GM12878 (cell line): ENCODE measurements around the gene IQGAP2. TPM values are rescaled to one million over a fixed set of nuclear protein-coding genes. Genes with fewer than 3 reads are reported as not detected.

Experiments
- ATAC-seq: fragments of 200-7000 bp; cut with Tn5 transposase; 3 replicates; pipeline ENCODE4 v1.9.1; 2020; ENCODE audit warnings: mild to moderate bottlenecking, moderate library complexity
- BruUV-seq: library from RNA; stranded (reverse); fragments of 400-500 nt; replicated peaks from 2 replicates; lab custom pipeline; 2021; lab: Mats Ljungman, UMichigan
- CTCF ChIA-PET: fragments of 300-600 bp; sonication (Branson Sonifier 250); formaldehyde crosslinking; extraction: SDS; loops from one replicate; lab custom pipeline; 2021; ENCODE audit warnings: inconsistent platforms; lab: Yijun Ruan, JAX
- POLR2A ChIA-PET: fragments of 350-600 bp; formaldehyde crosslinking; extraction: SDS; loops from one replicate; lab custom pipeline; 2021; ENCODE audit warnings: inconsistent platforms; lab: Charles Lee
- RAD21 ChIA-PET: fragments of 300-600 bp; sonication (Branson Sonifier 250); formaldehyde crosslinking; loops from one replicate; lab custom pipeline; 2023; ENCODE audit warnings: antibody characterized with exemption; ENCODE audit not compliant: unreplicated experiment; lab: Charles Lee
- SMC1A ChIA-PET: fragments of 300-600 bp; sonication (Branson Sonifier 250); formaldehyde crosslinking; loops from one replicate; lab custom pipeline; 2023; ENCODE audit not compliant: unreplicated experiment, uncharacterized antibody; lab: Charles Lee
- DNase-seq: peaks from one replicate; pipeline ENCODE4 v3.0.0-alpha.2; 2011; ENCODE audit warnings: low read depth, low spot score
- FAIRE-seq: peaks from 3 replicates; lab custom pipeline; 2011; peaks lifted over from hg19 to GRCh38; lab: Jason Lieb, UNC
- H2AFZ ChIP-seq: 2 replicates; pipeline ENCODE4 v1.6.0; 2011; ENCODE audit warnings: low read depth, low read length, control low read depth; ENCODE audit not compliant: control insufficient read depth
- H3K27ac ChIP-seq: 2 replicates; pipeline ENCODE4 v1.5.1; 2011; ENCODE audit warnings: control low read depth; ENCODE audit not compliant: control insufficient read depth, insufficient read depth
- H3K27me3 ChIP-seq, 2 experiments: replicated peaks in 1 of 2; 2 replicates each; pipeline versions ENCODE4 v1.6.0 to v1.6.1; 2011; ENCODE audit warnings: low read length in 1 of 2; ENCODE audit not compliant: control insufficient read depth in 2 of 2, insufficient read depth in 2 of 2
- H3K36me3 ChIP-seq, 2 experiments: 2 replicates each; pipeline ENCODE4 v1.5.1; 2011; ENCODE audit warnings: low read length in 1 of 2; ENCODE audit not compliant: control insufficient read depth in 2 of 2, insufficient read depth in 2 of 2
- H3K4me1 ChIP-seq: 2 replicates; pipeline ENCODE4 v1.6.1; 2011; ENCODE audit warnings: mild to moderate bottlenecking, low read length, moderate library complexity, mixed read lengths; ENCODE audit not compliant: control insufficient read depth, insufficient read depth
- H3K4me2 ChIP-seq: 2 replicates; pipeline ENCODE4 v1.6.0; 2011; ENCODE audit warnings: control low read depth; ENCODE audit not compliant: control insufficient read depth, insufficient read depth
- H3K4me3 ChIP-seq: fragments of 200-600 bp; sonication (generic); 2 replicates; pipeline ENCODE4 v1.5.1; 2016
- H3K79me2 ChIP-seq: 2 replicates; pipeline ENCODE4 v1.6.0; 2011; ENCODE audit warnings: low read length; ENCODE audit not compliant: control insufficient read depth, insufficient read depth
- H3K9ac ChIP-seq: 2 replicates; pipeline ENCODE4 v1.8.0; 2011; ENCODE audit warnings: low read length, control low read depth, mixed read lengths; ENCODE audit not compliant: control insufficient read depth, insufficient read depth
- H3K9me3 ChIP-seq: replicated peaks from 3 replicates; pipeline ENCODE4 v1.5.1; 2011; ENCODE audit warnings: mild to moderate bottlenecking, low read length; ENCODE audit not compliant: control insufficient read depth, insufficient read depth
- H4K20me1 ChIP-seq: 2 replicates; pipeline ENCODE4 v1.6.0; 2011; ENCODE audit not compliant: control insufficient read depth, insufficient read depth
- GABPA ChIP-seq: IDR thresholded peaks from 2 replicates; pipeline ENCODE4 v1.6.1; 2014; ENCODE audit warnings: antibody characterized with exemption, low read depth, mild to moderate bottlenecking, inconsistent platforms
- NBN ChIP-seq: fragments of 450-650 bp; IDR thresholded peaks from 2 replicates; pipeline ENCODE4 v1.6.1; 2016
- NFIC ChIP-seq: IDR thresholded peaks from 2 replicates; pipeline ENCODE4 v1.6.1; 2012; ENCODE audit warnings: low read depth, mild to moderate bottlenecking, inconsistent platforms, low read length, moderate library complexity
- NR2F1 ChIP-seq: fragments of 450-650 bp; conservative IDR thresholded peaks from 2 replicates; pipeline ENCODE4 v1.6.1; 2017; ENCODE audit warnings: mild to moderate bottlenecking
- SIX5 ChIP-seq: IDR thresholded peaks from 2 replicates; pipeline ENCODE4 v1.6.1; 2011; ENCODE audit warnings: mild to moderate bottlenecking, low read depth, low read length, moderate library complexity; ENCODE audit not compliant: severe bottlenecking
- SMARCA5 ChIP-seq: fragments of 450-650 bp; IDR thresholded peaks from 2 replicates; pipeline ENCODE4 v1.6.1; 2017; ENCODE audit warnings: mild to moderate bottlenecking
- SUPT20H ChIP-seq: IDR thresholded peaks from 2 replicates; pipeline ENCODE4 v1.6.1; 2011; ENCODE audit warnings: low read depth, mild to moderate bottlenecking, low read length, moderate library complexity, borderline replicate concordance; ENCODE audit not compliant: control insufficient read depth
- WGBS: methylation state at CpG from one replicate; pipeline ENCODE4 v1.1.6; 2016; ENCODE audit warnings: low lambda C conversion rate; ENCODE audit not compliant: insufficient replicate concordance, insufficient coverage; ENCODE audit errors: missing lambda C conversion rate; 5-methylcytosine and 5-hydroxymethylcytosine counted together
- in situ Hi-C: fragments of 300-500 bp; cut with MboI; formaldehyde crosslinking; loops from 9 replicates; pipeline ENCODE4 v1.14.3; 2018; ENCODE audit warnings: mixed read lengths
- intact Hi-C: fragments of 100-400 bp; cut with micrococcal nuclease; formaldehyde crosslinking; loops from one replicate; pipeline ENCODE4 v1.14.2; 2022; ENCODE audit not compliant: unreplicated experiment
- polyA plus RNA-seq, 11 experiments: library from polyadenylated mRNA; depleted of rRNA in 4 of 11; unstranded in 6 of 11; stranded (reverse) in 5 of 11; fragments of >200 nt; fragmentation: Nextera tagmentation in 4 of 11; fragmentation: Illumina TruSeq in 1 of 11; extraction: Ambion mirVana in 4 of 11; extraction: Trizol in 1 of 11; gene quantifications; 1 replicate in 1 of 11; 2 replicates in 10 of 11; pipeline versions ENCODE4 v1.2.1 to v1.2.3, GENCODE V29; 2011 to 2016; ENCODE audit warnings: inconsistent platforms in 2 of 11, missing spikeins in 2 of 11, low read depth in 1 of 11
- total RNA-seq, 4 experiments: library from RNA; depleted of rRNA in 3 of 4; stranded (reverse); fragments of >200 nt in 3 of 4; fragmentation: Illumina TruSeq in 1 of 4; extraction: Trizol in 1 of 4; gene quantifications; 2 replicates each; pipeline versions ENCODE4 v1.2.1 to v1.2.3, GENCODE V29; 2013 to 2021
- TF ChIP-seq, protein P1 (sequence below): IDR thresholded peaks from 2 replicates; pipeline ENCODE4 v1.6.1; 2011; ENCODE audit warnings: mild to moderate bottlenecking, low read depth, low read length, moderate library complexity; ENCODE audit not compliant: insufficient replicate concordance
- TF ChIP-seq, protein P2 (sequence below): fragments of 450-650 bp; formaldehyde crosslinking; IDR thresholded peaks from 2 replicates; pipeline ENCODE4 v1.4.0; 2022; ENCODE audit warnings: mild to moderate bottlenecking, moderate library complexity
- TF ChIP-seq, protein P3 (sequence below): IDR thresholded peaks from 2 replicates; pipeline ENCODE4 v1.6.1; 2012; ENCODE audit warnings: mild to moderate bottlenecking, low read depth, low read length
- TF ChIP-seq, protein P4 (sequence below): IDR thresholded peaks from 2 replicates; pipeline ENCODE4 v1.6.1; 2012; ENCODE audit warnings: low read depth, low read length, improper control_type of control experiment

IQGAP2 gene
- total and polyA plus RNA-seq, 10 of the 15 experiments (the other 5 are each of a cell fraction or from before 2014, with no cell fraction given) = 14.5 to 41.4 (median 21.8) TPM

DNA sequence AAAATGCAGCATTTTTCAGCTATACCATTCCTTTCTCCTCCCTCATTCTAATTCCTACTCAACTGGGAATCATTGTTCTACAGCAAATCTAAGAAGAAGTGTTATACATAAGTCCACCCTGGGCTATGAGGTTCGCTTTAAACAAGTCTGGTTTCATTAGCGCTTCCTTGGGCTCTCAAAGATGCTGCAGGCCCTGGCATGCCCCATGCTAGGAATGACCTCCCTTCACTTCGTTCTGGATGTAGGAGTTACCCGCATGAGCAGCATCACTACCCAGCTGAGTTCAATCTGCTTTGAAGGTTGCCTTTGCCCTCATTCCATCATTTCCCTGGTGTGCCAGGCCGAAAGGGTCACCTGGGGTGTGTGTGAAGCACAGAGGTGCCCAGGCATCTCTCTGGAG, 348.2 kb downstream of the IQGAP2 start:
- Histone ChIP-seq H3K27me3 (no peaks in the 10 kb centered on the region), H3K36me3 (no peaks in the 10 kb centered on the region), H3K79me2 (no peaks in the 10 kb centered on the region), H3K9ac (no peak overlapping the region), H3K4me1 (no peaks in the 10 kb centered on the region), H4K20me1 (no peaks in the 10 kb centered on the region), H2AFZ (no peak overlapping the region), H3K9me3 (no peaks in the 10 kb centered on the region), H3K4me3 (no peak overlapping the region), H3K27ac (no peak overlapping the region), H3K4me2 (no peak overlapping the region)
- ChIA-PET CTCF (no interaction called here), SMC1A (no interaction called here), POLR2A (interaction anchor here (0.6 kb wide), 1 partner anchor 106 kb away, joined by 7 read pairs; no protein-coding TSS in a partner anchor), RAD21 (no interaction called here)
- in situ Hi-C loops (no loop called here), intact Hi-C loops (no loop called here)
- DNase-seq = no peak
- no TSS peak for BruUV-seq
- WGBS = 42% methylated on average over 5 of the region's 5 CpGs
- FAIRE-seq = no peak
- ATAC-seq = no peak
- no peak for TF ChIP-seq SIX5
- no peak for TF ChIP-seq SUPT20H
- no peak for TF ChIP-seq NBN
- no peak for TF ChIP-seq NFIC
- TF ChIP-seq, protein P1, sequence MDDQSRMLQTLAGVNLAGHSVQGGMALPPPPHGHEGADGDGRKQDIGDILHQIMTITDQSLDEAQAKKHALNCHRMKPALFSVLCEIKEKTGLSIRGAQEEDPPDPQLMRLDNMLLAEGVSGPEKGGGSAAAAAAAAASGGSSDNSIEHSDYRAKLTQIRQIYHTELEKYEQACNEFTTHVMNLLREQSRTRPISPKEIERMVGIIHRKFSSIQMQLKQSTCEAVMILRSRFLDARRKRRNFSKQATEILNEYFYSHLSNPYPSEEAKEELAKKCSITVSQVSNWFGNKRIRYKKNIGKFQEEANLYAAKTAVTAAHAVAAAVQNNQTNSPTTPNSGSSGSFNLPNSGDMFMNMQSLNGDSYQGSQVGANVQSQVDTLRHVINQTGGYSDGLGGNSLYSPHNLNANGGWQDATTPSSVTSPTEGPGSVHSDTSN = no peak
- TF ChIP-seq GABPA = no peak
- no peak for TF ChIP-seq SMARCA5
- TF ChIP-seq, protein P2, sequence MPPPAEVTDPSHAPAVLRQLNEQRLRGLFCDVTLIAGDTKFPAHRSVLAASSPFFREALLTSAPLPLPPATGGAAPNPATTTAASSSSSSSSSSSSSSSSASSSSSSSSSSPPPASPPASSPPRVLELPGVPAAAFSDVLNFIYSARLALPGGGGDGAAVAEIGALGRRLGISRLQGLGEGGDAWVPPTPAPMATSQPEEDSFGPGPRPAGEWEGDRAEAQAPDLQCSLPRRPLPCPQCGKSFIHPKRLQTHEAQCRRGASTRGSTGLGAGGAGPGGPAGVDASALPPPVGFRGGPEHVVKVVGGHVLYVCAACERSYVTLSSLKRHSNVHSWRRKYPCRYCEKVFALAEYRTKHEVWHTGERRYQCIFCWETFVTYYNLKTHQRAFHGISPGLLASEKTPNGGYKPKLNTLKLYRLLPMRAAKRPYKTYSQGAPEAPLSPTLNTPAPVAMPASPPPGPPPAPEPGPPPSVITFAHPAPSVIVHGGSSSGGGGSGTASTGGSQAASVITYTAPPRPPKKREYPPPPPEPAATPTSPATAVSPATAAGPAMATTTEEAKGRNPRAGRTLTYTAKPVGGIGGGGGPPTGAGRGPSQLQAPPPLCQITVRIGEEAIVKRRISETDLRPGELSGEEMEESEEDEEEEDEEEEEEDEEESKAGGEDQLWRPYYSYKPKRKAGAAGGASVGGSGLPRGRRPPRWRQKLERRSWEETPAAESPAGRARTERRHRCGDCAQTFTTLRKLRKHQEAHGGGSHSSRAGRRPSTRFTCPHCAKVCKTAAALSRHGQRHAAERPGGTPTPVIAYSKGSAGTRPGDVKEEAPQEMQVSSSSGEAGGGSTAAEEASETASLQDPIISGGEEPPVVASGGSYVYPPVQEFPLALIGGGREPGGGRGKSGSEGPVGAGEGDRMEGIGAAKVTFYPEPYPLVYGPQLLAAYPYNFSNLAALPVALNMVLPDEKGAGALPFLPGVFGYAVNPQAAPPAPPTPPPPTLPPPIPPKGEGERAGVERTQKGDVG (CRISPR knock-in tag) = no peak
- TF ChIP-seq, protein P3, sequence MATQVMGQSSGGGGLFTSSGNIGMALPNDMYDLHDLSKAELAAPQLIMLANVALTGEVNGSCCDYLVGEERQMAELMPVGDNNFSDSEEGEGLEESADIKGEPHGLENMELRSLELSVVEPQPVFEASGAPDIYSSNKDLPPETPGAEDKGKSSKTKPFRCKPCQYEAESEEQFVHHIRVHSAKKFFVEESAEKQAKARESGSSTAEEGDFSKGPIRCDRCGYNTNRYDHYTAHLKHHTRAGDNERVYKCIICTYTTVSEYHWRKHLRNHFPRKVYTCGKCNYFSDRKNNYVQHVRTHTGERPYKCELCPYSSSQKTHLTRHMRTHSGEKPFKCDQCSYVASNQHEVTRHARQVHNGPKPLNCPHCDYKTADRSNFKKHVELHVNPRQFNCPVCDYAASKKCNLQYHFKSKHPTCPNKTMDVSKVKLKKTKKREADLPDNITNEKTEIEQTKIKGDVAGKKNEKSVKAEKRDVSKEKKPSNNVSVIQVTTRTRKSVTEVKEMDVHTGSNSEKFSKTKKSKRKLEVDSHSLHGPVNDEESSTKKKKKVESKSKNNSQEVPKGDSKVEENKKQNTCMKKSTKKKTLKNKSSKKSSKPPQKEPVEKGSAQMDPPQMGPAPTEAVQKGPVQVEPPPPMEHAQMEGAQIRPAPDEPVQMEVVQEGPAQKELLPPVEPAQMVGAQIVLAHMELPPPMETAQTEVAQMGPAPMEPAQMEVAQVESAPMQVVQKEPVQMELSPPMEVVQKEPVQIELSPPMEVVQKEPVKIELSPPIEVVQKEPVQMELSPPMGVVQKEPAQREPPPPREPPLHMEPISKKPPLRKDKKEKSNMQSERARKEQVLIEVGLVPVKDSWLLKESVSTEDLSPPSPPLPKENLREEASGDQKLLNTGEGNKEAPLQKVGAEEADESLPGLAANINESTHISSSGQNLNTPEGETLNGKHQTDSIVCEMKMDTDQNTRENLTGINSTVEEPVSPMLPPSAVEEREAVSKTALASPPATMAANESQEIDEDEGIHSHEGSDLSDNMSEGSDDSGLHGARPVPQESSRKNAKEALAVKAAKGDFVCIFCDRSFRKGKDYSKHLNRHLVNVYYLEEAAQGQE = no peak
- TF ChIP-seq, protein P4, sequence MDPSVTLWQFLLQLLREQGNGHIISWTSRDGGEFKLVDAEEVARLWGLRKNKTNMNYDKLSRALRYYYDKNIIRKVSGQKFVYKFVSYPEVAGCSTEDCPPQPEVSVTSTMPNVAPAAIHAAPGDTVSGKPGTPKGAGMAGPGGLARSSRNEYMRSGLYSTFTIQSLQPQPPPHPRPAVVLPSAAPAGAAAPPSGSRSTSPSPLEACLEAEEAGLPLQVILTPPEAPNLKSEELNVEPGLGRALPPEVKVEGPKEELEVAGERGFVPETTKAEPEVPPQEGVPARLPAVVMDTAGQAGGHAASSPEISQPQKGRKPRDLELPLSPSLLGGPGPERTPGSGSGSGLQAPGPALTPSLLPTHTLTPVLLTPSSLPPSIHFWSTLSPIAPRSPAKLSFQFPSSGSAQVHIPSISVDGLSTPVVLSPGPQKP = no peak
- no peak for TF ChIP-seq NR2F1
